SK-N-SH (cell line): ENCODE results near the gene UPF3A. TPM values are rescaled to one million over a fixed set of nuclear protein-coding genes. Genes with fewer than 3 reads are reported as not detected.

Experiments used
- CHD2 ChIP-seq: fragments of 150-350 bp; IDR thresholded peaks from 2 replicates; pipeline ENCODE4 v1.6.1; 2018; ENCODE audit warnings: low read length; ENCODE audit not compliant: partially characterized antibody
- ELF1 ChIP-seq: IDR thresholded peaks from 2 replicates; pipeline ENCODE4 v1.4.0; 2012
- EZH2phosphoT487 ChIP-seq: fragments of 200-600 bp; sonication (generic); IDR thresholded peaks from 2 replicates; pipeline ENCODE4 v1.6.1; 2017; ENCODE audit warnings: low read depth, mixed run types, mild to moderate bottlenecking, antibody characterized with exemption, moderate library complexity, borderline replicate concordance
- FOSL2 ChIP-seq: IDR thresholded peaks from 2 replicates; pipeline ENCODE4 v1.4.0; 2012; ENCODE audit warnings: low read depth, mild to moderate bottlenecking, moderate library complexity, borderline replicate concordance
- FOXJ3 ChIP-seq: sonication (generic); formaldehyde crosslinking; IDR thresholded peaks from 2 replicates; pipeline ENCODE4 v1.5.1; 2020; ENCODE audit warnings: mild to moderate bottlenecking, missing genetic modification reagents
- GATA2 ChIP-seq: sonication (generic); formaldehyde crosslinking; IDR thresholded peaks from 2 replicates; pipeline ENCODE4 v1.5.0; 2020; ENCODE audit warnings: mild to moderate bottlenecking, missing genetic modification reagents
- IRF3 ChIP-seq: fragments of 150-350 bp; IDR thresholded peaks from 2 replicates; pipeline ENCODE4 v1.6.1; 2016; ENCODE audit warnings: mild to moderate bottlenecking, low read depth, low read length
- MEF2A ChIP-seq: IDR thresholded peaks from 2 replicates; pipeline ENCODE4 v1.4.0; 2012; ENCODE audit warnings: low read depth, borderline replicate concordance
- NFIC ChIP-seq: IDR thresholded peaks from 2 replicates; pipeline ENCODE4 v1.4.0; 2012; ENCODE audit warnings: borderline replicate concordance
- RAD21 ChIP-seq: IDR thresholded peaks from 2 replicates; pipeline ENCODE4 v1.6.1; 2012; ENCODE audit warnings: mild to moderate bottlenecking, low read length
- RCOR1 ChIP-seq: fragments of 150-350 bp; IDR thresholded peaks from 2 replicates; pipeline ENCODE4 v1.6.1; 2017; ENCODE audit warnings: antibody characterized with exemption, low read length
- RFX5 ChIP-seq: IDR thresholded peaks from 2 replicates; pipeline ENCODE4 v1.6.1; 2012; ENCODE audit warnings: mild to moderate bottlenecking, improper control_type of control experiment, low read length
- RXRA ChIP-seq: IDR thresholded peaks from 2 replicates; pipeline ENCODE4 v1.4.0; 2012; ENCODE audit warnings: low read depth, mild to moderate bottlenecking, borderline replicate concordance
- SIN3A ChIP-seq: IDR thresholded peaks from 2 replicates; pipeline ENCODE4 v1.6.1; 2012; ENCODE audit warnings: low read depth, mild to moderate bottlenecking, low read length, moderate library complexity, borderline replicate concordance
- TCF12 ChIP-seq: IDR thresholded peaks from 2 replicates; pipeline ENCODE4 v1.4.0; 2012
- TEAD4 ChIP-seq: IDR thresholded peaks from 2 replicates; pipeline ENCODE4 v1.4.0; 2012; ENCODE audit warnings: mild to moderate bottlenecking, borderline replicate concordance; ENCODE audit not compliant: insufficient read depth
- USF1 ChIP-seq: IDR thresholded peaks from 2 replicates; pipeline ENCODE4 v1.4.0; 2012; ENCODE audit warnings: low read depth, borderline replicate concordance
- USF2 ChIP-seq: fragments of 150-350 bp; IDR thresholded peaks from 2 replicates; pipeline ENCODE4 v1.6.1; 2017; ENCODE audit warnings: antibody characterized with exemption, low read length, low read depth, borderline replicate concordance
- YY1 ChIP-seq: IDR thresholded peaks from 2 replicates; pipeline ENCODE4 v1.4.0; 2012; ENCODE audit warnings: low read depth, mild to moderate bottlenecking
- ZBTB33 ChIP-seq: IDR thresholded peaks from 2 replicates; pipeline ENCODE4 v1.4.0; 2012; ENCODE audit warnings: low read depth, borderline replicate concordance
- polyA plus RNA-seq, 3 experiments: library from polyadenylated mRNA; depleted of rRNA; stranded (reverse); fragments of >200 nt; gene quantifications; 2 replicates each; pipeline ENCODE4 v1.2.3, GENCODE V29; 2012

The UPF3A gene
- polyA plus RNA-seq, 1 of the 3 experiments (the other 2 are of a cell fraction) = 63.2 TPM

GRCh38 chr13:114234645-114235421 lies 46.6 kb upstream of the UPF3A start, which contains the start of gene CDC16 (continued):
- peak; percentile 49 for TF ChIP-seq USF1
- no peak for TF ChIP-seq RXRA
- TF ChIP-seq RFX5 = no peak
- TF ChIP-seq USF2 = no peak
- TF ChIP-seq CHD2 = peak; percentile 60
- TF ChIP-seq ZBTB33 = no peak
- no peak for TF ChIP-seq RCOR1
- no peak for TF ChIP-seq TEAD4
- TF ChIP-seq RAD21 = no peak
- TF ChIP-seq IRF3 = no peak
- no peak for TF ChIP-seq GATA2 (CRISPR knock-in tag)
- 0 out of 2 replicates have a peak, but pooled peaks have one; percentile 45 for TF ChIP-seq FOXJ3 (CRISPR knock-in tag)
- no peak for TF ChIP-seq FOSL2
- TF ChIP-seq ELF1 = peak; percentile 57
- no peak for TF ChIP-seq NFIC
- no peak for TF ChIP-seq MEF2A
- peak; percentile 49; the same call in 1 of the 2 replicates for TF ChIP-seq SIN3A
- no peak; the same call in 1 of the 2 replicates for TF ChIP-seq YY1
- no peak for TF ChIP-seq EZH2phosphoT487
- TF ChIP-seq TCF12 = peak; percentile 49; the same call in 1 of the 2 replicates
